Sciatic nerve (tissue), 2 donors: ENCODE data around the gene SRSF12. TPM values are rescaled to one million over a fixed set of nuclear protein-coding genes. Genes with fewer than 3 reads are reported as not detected.
"Not testable (repeated sequence)": the region's sequence is repeated elsewhere in the genome, so short reads cannot be mapped to it uniquely, and the experiment has no call there.

Source experiments
- ATAC-seq: fragments of 200-7000 bp; cut with Tn5 transposase; one replicate; pipeline ENCODE4 v1.9.1; 2020; ENCODE audit warnings: mild to moderate bottlenecking, moderate library complexity
- DNase-seq: peaks from one replicate; pipeline ENCODE4 v3.0.0-alpha.2; 2020; ENCODE audit warnings: low spot score
- intact Hi-C: fragments of 100-400 bp; cut with DNase I; formaldehyde crosslinking; loops from one replicate; pipeline ENCODE4 v1.14.2; 2022
- total RNA-seq: library from RNA; stranded (reverse); fragmentation: NEBNext Ultra II Directional; extraction: Animal tissue kit (Norgen Biotek cat#: 25700); gene quantifications from one replicate; pipeline ENCODE4 v1.2.1, GENCODE V29; 2021
- donor health status: DM: no; HTN: no; CAD: no.
- donor health status: DM: no; HTN: no; CAD: no.

The SRSF12 gene
- total RNA-seq, 1 donor from 2014 or later: 2.0 TPM

GRCh38 chr6:89133981-89134380, 16.1 kb upstream of the SRSF12 start:
- ATAC-seq: no peak
- DNase-seq: no peak
- intact Hi-C loops: no loop called here

- intact Hi-C loops: no loop called here
- ATAC-seq (no peak), DNase-seq (no peak)
Measured at GRCh38 chr6:89132057-89132456, 14.2 kb upstream of the SRSF12 start.

GRCh38 chr6:89131599-89131998, 13.7 kb upstream of the SRSF12 start:
- no peak for ATAC-seq
- DNase-seq: no peak
- intact Hi-C loops: no loop called here

- intact Hi-C loops: not testable (repeated sequence)
Measured at GRCh38 chr6:89128256-89128671, 10.4 kb upstream of the SRSF12 start.

GRCh38 chr6:89122625-89123024, 4.8 kb upstream of the SRSF12 start:
- intact Hi-C loops: no loop called here
- no peak for DNase-seq
- ATAC-seq: peak; percentile 61

More at GRCh38 chr6:89128256-89128671, 10.4 kb upstream of the SRSF12 start:
- ATAC-seq, DNase-seq: not testable (repeated sequence)

GRCh38 chr6:89121934-89122333, 4.1 kb upstream of the SRSF12 start:
- DNase-seq (no peak), ATAC-seq (no peak)
- intact Hi-C loops: no loop called here

GRCh38 chr6:89120371-89120770, 2.5 kb upstream of the SRSF12 start:
- intact Hi-C loops: no loop called here
- no peak for ATAC-seq
- DNase-seq: no peak

- no peak for DNase-seq
- intact Hi-C loops: no loop called here
- ATAC-seq: no peak
Measured at GRCh38 chr6:89118931-89119330, 1.1 kb upstream of the SRSF12 start.

- DNase-seq (no peak), ATAC-seq (no peak)
- intact Hi-C loops: no loop called here
Measured at GRCh38 chr6:89116702-89117101, 1.2 kb downstream of the SRSF12 start.

GRCh38 chr6:89111933-89112332, 5.9 kb downstream of the SRSF12 start:
- intact Hi-C loops: no loop called here
- ATAC-seq: no peak
- DNase-seq: no peak

GRCh38 chr6:89110284-89110683, 7.6 kb downstream of the SRSF12 start:
- DNase-seq: no peak
- intact Hi-C loops: no loop called here
- ATAC-seq: no peak

- DNase-seq (no peak), ATAC-seq (peak; percentile 88)
- intact Hi-C loops: no loop called here
Measured at GRCh38 chr6:89100114-89100513, 17.8 kb downstream of the SRSF12 start.

- intact Hi-C loops: no loop called here
- ATAC-seq: peak; percentile 44
- no peak for DNase-seq
Measured at GRCh38 chr6:89098461-89098860, 19.4 kb downstream of the SRSF12 start.

- ATAC-seq: no peak
Measured at GRCh38 chr6:89087881-89088280, 30.0 kb downstream of the SRSF12 start.

GRCh38 chr6:89085409-89086205, 32.3 kb downstream of the SRSF12 start:
- intact Hi-C loops: no loop called here
- no peak for DNase-seq
- ATAC-seq: no peak

More at GRCh38 chr6:89087881-89088280, 30.0 kb downstream of the SRSF12 start:
- intact Hi-C loops: no loop called here
- DNase-seq: no peak

GRCh38 chr6:89084954-89085353, 32.9 kb downstream of the SRSF12 start:
- intact Hi-C loops: no loop called here
- no peak for ATAC-seq
- no peak for DNase-seq

GRCh38 chr6:89084542-89084941, 33.3 kb downstream of the SRSF12 start:
- no peak for DNase-seq
- no peak for ATAC-seq
- intact Hi-C loops: no loop called here

- ATAC-seq: no peak
- intact Hi-C loops: no loop called here
- DNase-seq: no peak
Measured at GRCh38 chr6:89082486-89082891, 35.4 kb downstream of the SRSF12 start.

GRCh38 chr6:89081423-89082322, 36.2 kb downstream of the SRSF12 start:
- DNase-seq (peak; percentile 100), ATAC-seq (peak; percentile 83)
- intact Hi-C loops: no loop called here

GRCh38 chr6:89081129-89081422, 36.8 kb downstream of the SRSF12 start:
- no peak for ATAC-seq
- intact Hi-C loops: no loop called here
- no peak for DNase-seq
